HUES48 (cell line): Measurements from ENCODE around the gene CIB1.

Source experiments
- H3K27ac ChIP-seq: one replicate; pipeline ENCODE4 v1.7.0; 2013; ENCODE audit warnings: low read depth, low read length, inconsistent platforms
- H3K27me3 ChIP-seq: 2 replicates; pipeline ENCODE4 v1.6.1; 2013; ENCODE audit warnings: mild to moderate bottlenecking, low read length; ENCODE audit not compliant: control insufficient read depth, insufficient read depth
- H3K36me3 ChIP-seq: 2 replicates; pipeline ENCODE4 v1.6.1; 2013; ENCODE audit warnings: low read length; ENCODE audit not compliant: control insufficient read depth, insufficient read depth
- H3K4me1 ChIP-seq: 2 replicates; pipeline ENCODE4 v1.6.1; 2013; ENCODE audit warnings: mild to moderate bottlenecking, low read length; ENCODE audit not compliant: control insufficient read depth, insufficient read depth
- H3K4me3 ChIP-seq: 2 replicates; pipeline ENCODE4 v1.5.1; 2013; ENCODE audit warnings: mild to moderate bottlenecking, low read depth, low read length
- H3K9ac ChIP-seq: 2 replicates; pipeline ENCODE4 v1.6.1; 2013; ENCODE audit warnings: mild to moderate bottlenecking, low read depth, low read length, moderate library complexity
- H3K9me3 ChIP-seq: 2 replicates; pipeline ENCODE4 v1.6.1; 2013; ENCODE audit warnings: low read length; ENCODE audit not compliant: control insufficient read depth, insufficient read depth

CIB1 gene

DNA sequence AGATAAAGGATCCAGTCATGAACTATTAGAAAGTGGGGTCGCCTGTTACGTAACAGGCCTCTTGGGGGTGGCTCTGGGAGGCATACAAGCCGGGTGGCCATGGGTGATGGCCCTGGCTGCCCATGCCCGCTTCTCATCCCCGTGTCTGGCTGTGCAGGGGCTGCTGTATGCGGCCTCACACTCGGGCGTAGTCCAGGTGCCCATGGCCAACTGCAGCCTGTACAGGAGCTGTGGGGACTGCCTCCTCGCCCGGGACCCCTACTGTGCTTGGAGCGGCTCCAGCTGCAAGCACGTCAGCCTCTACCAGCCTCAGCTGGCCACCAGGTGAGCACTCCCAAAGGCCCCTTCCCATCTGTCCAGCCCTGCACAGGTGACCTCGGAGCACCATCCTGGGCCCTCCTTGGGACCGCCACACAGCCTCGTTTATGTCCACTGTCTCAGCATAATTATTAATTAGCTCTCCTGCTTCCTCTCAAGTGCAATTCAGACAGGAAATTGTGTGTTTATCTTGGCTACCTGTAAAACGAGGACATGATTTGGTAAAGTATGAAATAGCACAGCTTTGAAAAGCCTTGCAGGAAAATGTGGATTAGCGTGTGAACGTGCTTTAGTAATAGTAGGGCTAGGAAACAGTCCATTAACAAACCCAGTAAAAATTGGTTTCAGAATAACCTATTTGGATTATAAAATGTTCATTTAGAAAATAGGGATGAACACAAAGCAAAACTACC is 8.1 kb downstream of the CIB1 start:
- Histone ChIP-seq H3K4me3 (no peak overlapping the region), H3K27me3 (no peaks in the 10 kb centered on the region), H3K4me1 (no peaks in the 10 kb centered on the region), H3K9me3 (no peaks in the 10 kb centered on the region), H3K9ac (no peak overlapping the region), H3K27ac (no peak overlapping the region), H3K36me3 (peaks cover 77% of the 10 kb centered on the region)

DNA sequence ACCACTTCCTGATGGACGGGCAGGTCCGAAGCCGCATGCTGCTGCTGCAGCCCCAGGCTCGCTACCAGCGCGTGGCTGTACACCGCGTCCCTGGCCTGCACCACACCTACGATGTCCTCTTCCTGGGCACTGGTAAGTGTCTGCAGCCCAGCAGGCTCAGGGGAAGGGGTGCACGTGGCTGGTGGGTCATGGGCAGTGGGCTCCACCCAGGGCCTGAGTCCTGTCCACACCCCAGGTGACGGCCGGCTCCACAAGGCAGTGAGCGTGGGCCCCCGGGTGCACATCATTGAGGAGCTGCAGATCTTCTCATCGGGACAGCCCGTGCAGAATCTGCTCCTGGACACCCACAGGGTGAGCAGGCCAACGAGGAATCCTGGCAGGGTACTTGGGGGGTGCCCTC is 8.7 kb downstream of the CIB1 start:
- Histone ChIP-seq H3K9me3 (no peaks in the 10 kb centered on the region), H3K4me3 (no peak overlapping the region), H3K27ac (no peak overlapping the region), H3K36me3 (peaks cover 75% of the 10 kb centered on the region), H3K27me3 (no peaks in the 10 kb centered on the region), H3K4me1 (no peaks in the 10 kb centered on the region), H3K9ac (no peak overlapping the region)

DNA sequence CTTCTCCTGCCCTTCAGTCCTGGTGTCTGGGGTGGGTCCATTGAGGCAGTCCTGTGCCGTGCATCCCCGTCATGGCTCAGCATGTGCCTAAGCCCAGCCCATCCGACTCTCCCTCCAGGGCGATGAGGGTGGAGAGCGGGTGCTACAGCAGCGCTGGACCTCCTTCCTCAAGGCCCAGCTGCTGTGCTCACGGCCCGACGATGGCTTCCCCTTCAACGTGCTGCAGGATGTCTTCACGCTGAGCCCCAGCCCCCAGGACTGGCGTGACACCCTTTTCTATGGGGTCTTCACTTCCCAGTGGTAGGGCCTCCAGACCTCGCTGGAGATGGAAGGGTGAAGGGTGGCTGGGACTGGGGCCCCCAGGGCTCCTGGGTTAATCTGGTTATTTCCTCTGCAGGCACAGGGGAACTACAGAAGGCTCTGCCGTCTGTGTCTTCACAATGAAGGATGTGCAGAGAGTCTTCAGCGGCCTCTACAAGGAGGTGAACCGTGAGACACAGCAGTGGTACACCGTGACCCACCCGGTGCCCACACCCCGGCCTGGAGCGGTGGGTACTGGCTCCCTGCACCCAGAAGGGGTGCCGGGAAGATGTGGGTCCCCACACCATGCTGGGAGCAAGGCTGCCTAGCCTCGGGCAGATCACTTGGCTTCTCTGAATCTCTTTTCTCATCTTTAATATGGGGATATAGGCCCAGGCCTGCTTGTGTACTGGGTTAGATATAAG is 10.1 kb downstream of the CIB1 start:
- no peak overlapping the region for H3K4me3 ChIP-seq
- H3K27me3 ChIP-seq, result no peaks in the 10 kb centered on the region
- no peak overlapping the region for H3K9ac ChIP-seq
- peaks cover 4% of the 10 kb centered on the region; the same call in 1 of the 2 replicates for H3K4me1 ChIP-seq
- H3K36me3 ChIP-seq, result peaks cover 61% of the 10 kb centered on the region
- H3K27ac ChIP-seq, result no peak overlapping the region
- H3K9me3 ChIP-seq, result no peaks in the 10 kb centered on the region

DNA sequence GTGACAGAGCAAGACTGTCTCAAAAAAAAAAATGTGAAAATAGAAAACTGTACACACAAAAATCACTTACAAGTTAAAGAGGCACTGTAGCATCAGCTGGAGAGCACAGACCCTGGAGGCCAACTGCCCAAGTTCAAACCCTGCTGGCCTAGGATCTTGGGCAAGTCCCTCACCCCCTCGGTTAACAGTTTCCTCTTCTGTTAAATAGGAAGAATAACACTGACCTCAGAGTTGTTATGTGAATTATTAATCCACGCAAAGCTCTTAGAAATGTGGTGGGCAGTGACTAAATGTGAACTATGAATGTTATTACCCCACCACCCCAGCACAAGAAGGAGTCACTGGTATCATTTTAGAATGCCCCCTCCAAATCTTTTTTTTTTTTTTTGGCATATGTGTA is 11.2 kb downstream of the CIB1 start:
- Histone ChIP-seq H3K27me3 (no peaks in the 10 kb centered on the region), H3K36me3 (peaks cover 52% of the 10 kb centered on the region), H3K9me3 (no peaks in the 10 kb centered on the region), H3K9ac (no peak overlapping the region), H3K4me3 (no peak overlapping the region), H3K27ac (no peak overlapping the region), H3K4me1 (peaks cover 4% of the 10 kb centered on the region; the same call in 1 of the 2 replicates)

DNA sequence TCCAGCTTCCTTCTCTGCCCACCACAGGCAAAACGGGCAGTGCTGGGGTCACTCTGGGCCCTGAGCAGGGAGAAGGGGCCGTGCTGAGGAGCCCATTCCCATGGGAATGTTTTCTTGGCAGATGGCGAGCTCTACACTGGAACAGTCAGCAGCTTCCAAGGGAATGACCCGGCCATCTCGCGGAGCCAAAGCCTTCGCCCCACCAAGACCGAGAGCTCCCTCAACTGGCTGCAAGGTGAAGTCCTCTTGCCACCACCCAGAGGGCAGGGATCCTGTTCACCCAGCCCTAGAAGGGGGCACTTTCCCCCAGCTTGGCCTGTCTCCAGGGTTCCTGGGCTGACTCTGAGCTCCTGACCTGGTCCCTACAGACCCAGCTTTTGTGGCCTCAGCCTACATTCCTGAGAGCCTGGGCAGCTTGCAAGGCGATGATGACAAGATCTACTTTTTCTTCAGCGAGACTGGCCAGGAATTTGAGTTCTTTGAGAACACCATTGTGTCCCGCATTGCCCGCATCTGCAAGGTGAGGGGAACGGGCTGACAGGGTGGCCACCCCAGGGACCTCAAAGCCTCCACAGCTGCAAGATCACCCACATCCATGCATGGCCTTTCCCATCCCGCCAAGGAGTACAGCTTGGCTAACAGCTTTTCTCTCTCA is 12.4 kb downstream of the CIB1 start:
- no peak overlapping the region for H3K9ac ChIP-seq
- H3K4me1 ChIP-seq, result peaks cover 4% of the 10 kb centered on the region; the same call in 1 of the 2 replicates
- peaks cover 46% of the 10 kb centered on the region for H3K36me3 ChIP-seq
- H3K9me3 ChIP-seq, result no peaks in the 10 kb centered on the region
- no peak overlapping the region for H3K4me3 ChIP-seq
- H3K27me3 ChIP-seq, result no peaks in the 10 kb centered on the region
- H3K27ac ChIP-seq, result no peak overlapping the region

DNA sequence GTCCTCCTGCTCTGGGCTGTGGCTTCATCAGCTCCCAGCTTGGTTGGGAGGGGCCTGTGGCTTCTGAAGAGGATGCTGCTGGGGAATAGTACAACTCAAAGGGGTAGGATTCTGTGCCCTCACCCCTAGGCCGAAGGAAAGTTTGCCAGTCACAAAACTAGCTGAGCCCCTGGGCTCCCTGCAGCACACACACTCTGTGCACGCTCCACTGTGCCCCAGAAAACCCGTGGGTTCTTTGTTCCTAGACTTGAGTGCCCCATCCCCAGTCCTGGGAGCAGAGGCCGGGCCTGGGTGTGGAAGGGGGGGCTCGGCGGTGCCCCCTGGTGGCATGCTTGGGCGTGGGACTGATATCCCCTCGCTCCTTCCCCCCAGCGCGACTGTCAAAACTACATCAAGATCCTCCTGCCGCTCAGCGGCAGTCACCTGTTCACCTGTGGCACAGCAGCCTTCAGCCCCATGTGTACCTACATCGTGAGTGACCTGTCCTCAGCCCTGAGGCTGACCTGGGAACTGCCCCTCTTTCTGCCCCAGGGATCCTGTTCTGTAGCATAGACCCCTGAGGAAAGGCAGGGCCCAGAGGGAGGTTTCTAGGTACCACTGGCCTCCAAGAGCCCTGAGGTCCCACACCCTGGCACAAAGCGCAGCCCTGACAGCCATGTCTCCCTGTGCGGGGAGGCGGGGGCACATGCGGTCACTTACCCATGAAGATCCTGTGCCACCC is 14.2 kb downstream of the CIB1 start:
- H3K27ac ChIP-seq, result no peak overlapping the region
- no peaks in the 10 kb centered on the region for H3K9me3 ChIP-seq
- H3K27me3 ChIP-seq, result no peaks in the 10 kb centered on the region
- H3K4me3 ChIP-seq, result no peak overlapping the region
- H3K9ac ChIP-seq, result no peak overlapping the region
- H3K4me1 ChIP-seq, result peaks cover 4% of the 10 kb centered on the region; the same call in 1 of the 2 replicates
- peaks cover 33% of the 10 kb centered on the region for H3K36me3 ChIP-seq

DNA sequence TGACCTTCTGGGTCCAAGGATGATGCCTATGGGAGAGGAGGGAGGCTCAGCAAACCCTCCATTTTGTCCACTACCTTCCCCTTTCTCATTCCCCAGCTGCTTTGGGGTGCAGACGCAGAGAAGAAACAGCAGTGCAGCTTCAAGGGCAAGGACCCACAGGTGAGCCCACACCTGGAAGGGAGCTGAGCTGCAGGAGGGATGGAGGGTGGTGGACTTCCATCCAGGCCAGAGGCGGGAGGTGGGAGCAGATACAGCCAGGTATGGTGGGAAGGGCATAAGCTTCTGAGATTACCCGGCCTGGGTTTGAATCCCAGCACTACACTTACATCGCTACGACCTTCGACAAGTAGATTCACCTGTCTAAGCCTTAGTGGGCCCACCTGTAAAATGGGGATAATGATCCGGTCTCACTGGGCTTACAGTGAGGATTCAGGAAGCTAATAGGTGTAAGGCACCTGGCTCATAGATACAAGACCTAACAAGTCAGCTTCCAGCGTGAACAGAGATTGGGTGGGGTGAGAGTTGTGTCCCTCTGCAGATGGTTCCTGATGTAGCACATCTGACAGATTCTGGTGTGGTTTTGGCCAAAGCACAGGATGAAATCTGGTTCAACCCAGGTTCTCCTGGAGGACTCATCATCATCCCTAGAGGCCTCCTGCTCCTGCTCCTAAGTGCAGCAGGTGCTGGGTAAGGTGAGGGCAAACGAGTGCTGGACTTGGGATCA is 15.9 kb downstream of the CIB1 start:
- Histone ChIP-seq H3K4me1 (peaks cover 4% of the 10 kb centered on the region; the same call in 1 of the 2 replicates), H3K9me3 (no peaks in the 10 kb centered on the region), H3K4me3 (no peak overlapping the region), H3K27me3 (no peaks in the 10 kb centered on the region), H3K9ac (no peak overlapping the region), H3K27ac (no peak overlapping the region), H3K36me3 (peaks cover 16% of the 10 kb centered on the region; the same call in 1 of the 2 replicates)

DNA sequence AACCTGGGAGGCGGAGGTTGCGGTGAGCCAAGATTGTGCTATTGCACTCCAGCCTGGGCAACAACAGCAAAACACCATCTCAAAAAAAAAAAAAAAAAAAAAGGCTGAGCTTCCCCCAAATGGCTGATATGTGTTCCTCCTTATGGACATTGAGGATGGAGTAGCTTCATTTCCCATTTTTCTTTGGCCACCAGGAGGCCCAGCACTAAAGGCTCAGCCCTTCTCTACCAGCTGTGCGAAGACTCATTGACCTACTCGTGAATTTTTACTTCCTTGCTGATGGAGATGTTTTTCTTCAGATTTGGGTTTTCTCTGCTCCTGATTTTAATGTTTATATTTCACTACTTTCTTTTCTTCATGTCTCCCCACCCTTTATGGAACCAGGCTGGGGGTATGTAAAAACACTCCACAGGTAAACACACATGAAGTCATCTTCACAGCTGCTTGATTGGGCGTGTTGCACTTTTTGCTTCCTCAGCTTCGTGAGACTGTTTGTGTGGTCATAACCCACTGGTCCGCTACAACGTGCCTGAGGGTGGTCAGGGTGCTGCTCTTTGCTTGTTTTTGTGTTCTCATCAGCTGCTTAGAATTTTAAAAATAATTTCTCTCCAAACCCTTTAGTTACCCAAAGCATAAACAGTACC is 19.1 kb downstream of the CIB1 start:
- peaks cover 12% of the 10 kb centered on the region for H3K36me3 ChIP-seq
- H3K4me1 ChIP-seq, result peaks cover 4% of the 10 kb centered on the region; the same call in 1 of the 2 replicates

DNA sequence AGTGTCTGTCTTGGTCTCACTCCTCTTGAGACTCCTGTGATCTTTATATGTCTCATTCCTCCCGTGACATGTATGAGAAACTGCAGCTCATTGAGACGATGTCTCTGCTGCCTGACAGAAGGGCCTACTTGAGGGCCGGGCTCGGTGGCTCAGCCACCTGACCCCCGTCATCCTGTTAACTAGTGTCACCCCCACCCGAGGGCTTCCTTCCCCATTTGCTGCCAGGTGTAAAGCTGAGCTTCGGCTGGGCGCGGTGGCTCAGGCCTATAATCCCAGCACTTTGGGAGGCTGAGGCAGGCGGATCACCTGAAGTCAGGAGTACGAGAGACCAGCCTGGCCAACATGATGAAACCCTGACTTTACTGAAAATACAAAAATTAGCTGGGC is 19.9 kb downstream of the CIB1 start:
- no peaks in the 10 kb centered on the region for H3K9me3 ChIP-seq
- H3K4me3 ChIP-seq, result no peak overlapping the region
- no peak overlapping the region for H3K27ac ChIP-seq
- H3K4me1 ChIP-seq, result no peaks in the 10 kb centered on the region
- no peaks in the 10 kb centered on the region for H3K27me3 ChIP-seq
- peaks cover 12% of the 10 kb centered on the region for H3K36me3 ChIP-seq
- no peak overlapping the region for H3K9ac ChIP-seq

More for the DNA sequence above, 19.1 kb downstream of the CIB1 start:
- Histone ChIP-seq H3K4me3 (no peak overlapping the region), H3K9ac (no peak overlapping the region), H3K9me3 (no peaks in the 10 kb centered on the region), H3K27ac (no peak overlapping the region), H3K27me3 (no peaks in the 10 kb centered on the region)
